HT1080 (cell line): ENCODE results near the gene CD48. TPM values are rescaled to one million over a fixed set of nuclear protein-coding genes. Genes with fewer than 3 reads are reported as not detected.
A peak's percentile ranks its signal among the peaks of the same experiment; 100 is the strongest.

Experiments
- DNase-seq: peaks from one replicate; pipeline ENCODE4 v3.0.0-alpha.2; 2015; ENCODE audit warnings: low read depth
- total RNA-seq: library from RNA; depleted of rRNA; stranded (reverse); fragments of >200 nt; shearing (Covaris generic); gene quantifications from 2 replicates; pipeline ENCODE4 v1.2.3, GENCODE V29; 2014

CD48 gene
- total RNA-seq, 1 experiment from 2014 or later, result not detected

DNA sequence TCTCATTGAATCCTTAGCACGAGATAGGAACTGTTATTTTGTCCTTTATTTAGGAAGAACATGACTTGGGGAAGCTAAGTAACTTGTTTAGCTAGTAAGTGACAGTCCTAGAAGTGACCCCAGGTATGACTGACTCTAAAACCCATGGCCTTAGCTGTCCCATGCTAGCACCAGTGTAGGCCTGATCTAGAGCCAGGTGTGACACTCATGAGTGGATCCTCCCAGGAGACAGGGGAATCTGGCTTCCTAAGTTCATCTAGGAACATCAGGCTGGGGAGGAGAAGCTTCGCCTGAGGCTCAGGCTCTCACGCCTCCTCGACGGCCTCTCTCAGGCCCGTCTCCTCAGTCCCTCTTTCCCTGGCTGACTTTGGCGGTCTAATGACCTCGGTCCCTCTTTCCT lies 31.2 kb downstream of the CD48 start:
- no peak for DNase-seq

DNA sequence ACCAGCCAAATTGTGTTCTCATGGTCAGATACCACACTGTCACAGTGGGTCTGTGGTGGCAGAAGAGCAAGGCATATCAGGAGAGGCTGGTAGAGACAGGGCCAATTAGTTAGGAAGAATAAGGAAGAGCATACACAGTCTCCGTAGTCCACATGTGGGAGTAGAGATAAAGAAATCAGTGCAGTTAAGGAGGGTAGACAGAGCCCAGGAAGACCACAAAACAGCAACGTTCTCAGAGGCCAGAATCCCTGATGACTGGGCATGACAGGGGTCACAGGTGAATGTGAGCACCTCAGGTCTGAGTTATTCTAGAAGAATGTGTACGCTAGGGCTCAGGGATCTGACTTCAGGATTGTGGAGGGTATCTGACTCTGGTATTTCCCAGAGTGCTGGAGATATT lies 31.7 kb downstream of the CD48 start:
- DNase-seq, result no peak

DNA sequence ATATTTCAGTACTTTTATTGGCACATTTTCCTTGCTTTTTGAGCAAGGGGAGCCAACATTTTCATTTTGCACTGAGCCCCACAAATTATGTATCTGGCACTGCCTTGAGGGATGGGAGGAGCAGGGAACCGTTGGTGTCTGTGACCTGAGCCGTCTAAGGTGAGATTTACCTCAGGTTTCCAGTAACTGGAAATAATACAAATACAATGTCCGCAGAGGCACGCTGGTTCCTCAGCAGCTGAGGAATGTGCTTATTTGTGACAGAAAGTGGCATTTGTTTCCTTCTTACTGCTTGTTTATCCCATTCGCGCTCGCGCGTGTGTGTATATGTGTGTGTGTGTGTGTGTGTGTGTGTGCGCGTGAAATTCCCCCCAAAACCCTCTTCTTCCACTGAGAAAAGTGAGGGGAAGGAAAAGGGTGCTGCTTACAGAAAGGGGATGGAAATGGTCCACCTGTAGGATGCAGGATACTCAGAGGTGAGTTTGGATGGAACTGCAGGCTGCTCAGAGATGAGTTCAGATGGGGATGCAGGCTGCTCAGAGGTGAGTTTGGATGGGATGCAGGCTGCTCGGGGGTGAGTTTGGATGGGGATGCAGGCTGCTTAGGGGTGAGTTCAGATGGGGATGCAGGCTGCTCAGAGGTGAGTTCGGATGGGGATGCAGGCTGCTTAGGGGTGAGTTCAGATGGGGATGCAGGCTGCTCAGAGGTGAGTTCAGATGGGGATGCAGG lies 34.6 kb downstream of the CD48 start:
- no peak for DNase-seq

DNA sequence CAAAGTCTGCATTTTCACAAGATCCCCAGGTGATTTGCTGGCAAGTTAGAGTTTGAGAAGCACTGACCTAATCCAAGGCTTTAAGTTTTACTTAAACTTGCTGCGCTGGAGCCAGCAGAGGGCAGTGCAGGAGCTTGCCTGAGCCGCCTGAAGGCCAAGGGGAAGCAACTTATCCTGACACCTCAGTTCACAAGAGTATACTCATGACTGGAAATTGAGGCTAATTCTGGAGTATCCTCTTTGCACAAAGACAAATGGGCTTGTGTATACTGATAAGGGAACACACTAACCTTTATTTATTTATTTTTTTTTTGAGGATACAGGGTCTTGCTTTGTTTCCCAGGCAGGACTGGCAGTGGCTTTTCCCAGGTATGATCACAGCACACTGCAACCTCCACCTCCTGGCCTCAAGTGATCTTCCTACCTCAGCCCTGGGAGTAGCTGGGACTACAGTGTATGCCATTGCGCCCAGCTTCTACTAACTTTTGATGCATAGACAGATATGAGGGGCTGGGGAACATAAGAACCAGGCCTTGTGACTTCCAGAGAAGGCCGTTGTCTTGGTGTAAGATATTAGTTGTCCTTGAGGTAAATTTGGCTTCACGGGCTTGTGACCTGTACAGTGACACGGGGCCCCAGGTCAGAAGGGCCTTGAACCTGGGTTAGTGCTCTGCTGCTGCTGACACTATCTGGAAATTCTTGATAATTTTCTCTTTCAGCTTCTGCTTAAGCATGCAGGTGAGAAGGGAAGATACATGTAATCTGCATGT lies 35.8 kb downstream of the CD48 start:
- DNase-seq, result peak; percentile 50

DNA sequence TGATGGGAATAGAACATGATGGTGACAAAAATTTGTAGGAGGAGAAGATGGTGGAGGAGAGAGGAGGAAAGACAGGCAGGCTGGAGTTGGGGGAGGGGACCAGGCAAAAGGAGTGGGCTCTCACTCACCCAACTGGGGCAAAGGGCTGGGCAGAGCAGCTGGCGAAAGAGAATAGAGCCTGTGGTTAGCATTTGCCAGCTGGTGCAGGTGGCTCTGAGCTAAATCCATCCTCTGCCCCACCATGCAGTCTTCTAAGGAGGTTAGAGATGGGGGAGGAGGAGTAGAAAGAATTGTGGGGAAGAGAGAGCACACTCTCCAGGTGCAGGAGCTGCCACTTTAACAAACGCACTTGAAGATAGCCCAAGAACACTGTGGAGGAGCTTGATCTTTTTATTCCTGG lies 37.2 kb downstream of the CD48 start:
- no peak for DNase-seq

DNA sequence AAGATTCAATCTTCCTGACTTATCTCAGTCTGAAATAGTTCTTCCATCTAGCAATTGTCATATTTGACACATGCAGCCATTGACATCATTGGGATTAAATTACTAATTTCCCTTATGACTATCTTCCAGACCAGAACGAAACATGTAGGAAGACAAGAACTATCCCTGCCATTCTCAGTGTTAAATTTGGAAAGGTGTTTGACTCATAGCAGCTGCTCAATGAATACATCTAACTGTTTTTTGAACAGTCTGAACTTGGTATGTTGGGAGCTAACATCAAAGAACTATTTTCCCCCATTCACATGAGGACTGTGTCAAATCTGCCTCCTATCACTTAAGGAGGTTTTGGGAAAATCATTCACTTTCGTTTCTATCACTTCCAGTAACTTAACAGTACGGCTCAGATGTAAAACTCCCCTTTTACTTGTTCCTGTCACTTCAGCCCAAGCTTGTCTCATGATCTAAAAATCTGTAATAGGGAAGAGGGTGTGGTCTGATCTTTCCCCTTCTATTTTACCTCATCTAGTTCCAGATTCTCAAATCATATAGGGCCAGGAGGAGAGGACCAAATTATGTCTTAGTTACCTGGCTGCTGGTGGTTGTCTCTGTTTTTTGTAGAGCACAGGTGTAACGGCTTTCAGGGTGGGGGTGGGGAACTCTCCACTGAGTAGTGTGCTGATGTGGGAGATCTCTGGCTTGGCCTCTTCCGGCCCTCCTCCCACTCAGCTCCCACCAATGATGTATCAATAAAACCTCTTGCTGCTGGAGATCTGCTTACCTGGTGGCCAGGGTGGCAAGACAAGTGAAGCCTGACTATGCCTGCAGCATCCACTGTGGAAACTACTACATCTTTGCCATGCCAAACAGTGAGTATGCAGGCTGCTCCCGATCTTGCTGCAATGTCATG lies 38.6 kb downstream of the CD48 start:
- no peak for DNase-seq

DNA sequence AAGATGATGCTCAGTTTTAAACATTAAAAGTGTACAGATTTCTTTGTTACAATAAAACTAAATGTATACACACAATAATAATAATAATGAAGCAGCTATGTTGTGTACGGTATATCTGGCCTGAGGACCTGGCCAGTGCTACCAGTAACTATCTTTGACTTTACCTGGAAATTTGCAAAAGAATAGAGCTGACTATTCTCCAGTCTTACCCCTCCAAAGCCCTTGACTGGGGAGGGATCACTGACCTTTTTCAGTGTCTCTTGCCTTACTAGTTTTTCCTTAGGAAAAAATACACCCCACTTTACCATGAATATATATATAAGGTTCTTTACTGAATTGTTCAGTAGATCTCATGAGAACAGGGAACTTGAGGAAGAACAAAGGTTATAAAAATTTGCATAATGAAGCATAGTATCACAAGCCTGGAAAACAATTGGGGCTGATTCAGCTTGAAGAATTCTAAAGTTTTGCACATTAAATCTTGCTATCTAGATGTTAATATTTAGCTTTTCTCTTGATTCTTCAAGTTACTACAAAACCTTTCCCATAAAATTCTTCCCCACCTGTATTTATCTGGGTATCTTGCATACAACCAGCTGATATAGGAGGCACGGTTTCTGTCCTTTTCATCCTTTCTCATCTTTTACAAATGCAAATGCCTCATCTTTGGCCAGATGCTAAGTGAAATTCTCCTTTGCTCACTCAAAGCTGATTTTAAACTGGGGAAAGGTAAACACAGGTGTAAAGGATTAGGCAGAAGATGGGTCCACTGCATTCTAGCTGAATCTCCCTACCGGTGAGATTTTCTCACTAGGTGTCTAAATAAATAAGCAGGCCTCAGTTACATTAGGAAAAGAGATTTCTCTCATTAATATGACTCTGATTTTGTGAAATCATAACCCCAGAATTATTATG lies 39.8 kb downstream of the CD48 start:
- no peak for DNase-seq

DNA sequence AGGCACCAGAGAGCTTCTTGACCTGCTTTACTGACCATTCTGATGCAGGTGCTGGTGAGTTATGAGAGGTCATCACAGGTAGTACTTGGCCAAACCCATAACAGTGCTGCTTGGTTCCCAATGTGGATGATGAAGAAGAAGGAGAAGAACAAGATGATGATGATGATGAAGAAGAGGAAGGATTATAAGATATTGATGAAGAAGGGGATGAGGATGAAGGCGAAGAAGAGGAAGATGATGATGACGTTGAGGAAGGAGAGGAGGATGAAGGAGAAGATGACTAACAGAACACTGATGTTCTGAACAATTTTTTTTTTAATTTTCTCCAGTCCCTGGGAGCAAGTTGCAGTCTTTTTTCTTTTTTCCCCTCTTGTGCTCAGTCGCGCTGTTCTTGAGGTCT lies 40.9 kb downstream of the CD48 start:
- no peak for DNase-seq

DNA sequence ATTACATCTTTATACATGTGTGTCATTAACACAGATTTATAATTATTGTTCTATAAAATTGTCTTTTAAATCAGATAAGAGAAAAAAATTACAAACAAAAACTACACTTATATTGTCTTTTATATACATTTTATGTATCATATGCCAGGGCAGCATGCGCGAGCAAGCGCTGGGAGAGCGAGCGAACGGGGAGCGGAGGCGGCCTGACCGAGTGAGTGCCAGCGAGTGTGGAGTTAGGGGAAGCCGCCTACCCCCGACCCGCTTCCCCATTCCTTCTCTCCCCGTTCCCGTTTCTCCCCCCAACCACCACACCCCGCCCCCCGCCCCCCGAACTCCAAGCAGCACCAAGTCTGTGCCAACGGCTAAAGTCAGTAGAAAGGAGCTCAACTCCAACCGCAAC lies 41.8 kb downstream of the CD48 start:
- no peak for DNase-seq

DNA sequence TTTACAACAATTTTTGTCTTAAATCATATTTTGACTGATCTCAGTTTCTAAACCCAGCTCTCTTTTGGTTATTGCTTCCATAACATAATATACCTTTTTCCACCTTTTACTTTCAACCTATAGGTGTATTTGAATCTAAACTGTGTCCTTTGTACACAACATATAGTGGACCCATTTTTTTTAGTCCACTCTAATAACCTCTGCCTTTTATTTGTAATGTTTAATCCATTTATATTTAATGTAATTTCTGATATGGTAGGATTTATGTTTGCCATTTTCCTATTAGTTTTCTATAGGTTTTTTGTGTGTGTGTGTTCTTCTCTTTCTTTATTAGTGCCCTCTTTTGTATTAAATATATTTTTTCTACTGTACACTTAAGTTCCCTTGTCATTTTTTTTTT lies 42.3 kb downstream of the CD48 start:
- DNase-seq, result no peak

DNA sequence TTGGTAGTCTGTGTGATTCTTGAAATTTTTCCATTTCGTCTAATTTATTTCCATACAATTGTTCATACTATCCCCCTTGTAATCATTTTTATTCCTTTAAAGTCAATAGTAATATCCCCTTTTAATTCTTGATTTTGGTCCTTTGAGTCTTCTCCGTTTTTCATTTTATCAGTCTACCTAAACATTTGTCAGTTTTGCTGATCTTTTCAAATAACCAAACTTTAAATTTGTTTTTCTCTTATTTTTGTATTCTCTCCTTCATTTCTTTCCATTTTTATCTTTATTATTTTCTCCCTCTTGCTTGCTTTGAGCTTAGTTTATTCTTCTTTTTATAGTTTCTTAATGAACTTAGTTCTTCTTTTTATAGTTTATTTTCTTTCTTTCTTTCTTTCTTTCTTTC lies 43.7 kb downstream of the CD48 start:
- DNase-seq, result no peak

DNA sequence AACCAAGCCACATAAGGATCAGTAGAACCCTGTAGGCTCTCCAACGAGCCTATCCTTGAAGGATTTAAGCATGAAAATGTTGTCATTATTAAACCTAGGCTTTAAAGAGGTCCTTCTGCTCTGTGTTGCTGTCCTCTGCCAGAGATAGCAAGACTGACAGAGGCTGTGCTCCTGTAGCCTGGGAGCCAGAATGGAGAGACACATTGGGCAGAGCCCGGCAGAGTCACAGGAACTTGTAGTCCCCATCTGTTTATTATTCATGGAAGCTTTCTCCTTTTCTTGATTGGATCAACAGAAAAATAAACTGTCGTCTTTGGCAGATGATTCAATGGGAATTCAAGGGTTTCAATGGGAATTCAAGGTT lies 45.6 kb downstream of the CD48 start:
- no peak for DNase-seq

DNA sequence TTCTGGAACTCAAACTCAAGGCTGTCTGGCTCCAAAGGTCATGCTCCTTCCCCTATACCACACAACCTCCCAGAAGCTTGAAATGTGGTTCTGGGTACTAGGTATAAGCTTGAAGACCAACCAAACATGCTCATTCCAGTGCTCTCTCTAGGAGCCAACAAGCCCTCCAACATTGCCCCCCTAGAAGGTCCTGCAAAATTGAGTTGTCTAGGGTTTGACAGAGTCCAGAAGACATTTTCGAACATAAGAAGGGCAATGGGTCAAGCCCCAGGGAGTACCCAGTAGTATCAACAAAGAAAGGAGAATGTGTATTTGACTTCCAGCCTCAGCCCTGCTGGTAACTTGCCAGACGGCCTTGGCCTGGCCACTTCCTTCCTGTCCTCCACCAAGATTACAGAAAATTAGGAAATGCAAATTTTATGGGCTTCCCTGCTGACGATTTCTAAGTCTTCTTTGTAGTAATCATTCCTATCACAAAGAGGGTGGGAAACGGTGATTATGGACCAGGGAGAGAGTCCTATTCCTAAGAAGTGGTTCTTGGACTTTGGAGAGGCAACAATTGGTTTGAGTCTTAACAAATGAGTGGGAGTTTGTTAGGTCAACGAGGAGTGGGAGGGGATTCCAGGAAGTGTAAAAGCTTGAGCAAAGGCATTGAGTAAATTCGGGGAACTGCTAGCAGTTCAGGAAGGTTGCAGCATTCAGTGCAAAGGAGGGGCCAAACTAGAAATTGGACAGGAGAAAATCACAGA lies 46.1 kb downstream of the CD48 start:
- peak; percentile 9 for DNase-seq

DNA sequence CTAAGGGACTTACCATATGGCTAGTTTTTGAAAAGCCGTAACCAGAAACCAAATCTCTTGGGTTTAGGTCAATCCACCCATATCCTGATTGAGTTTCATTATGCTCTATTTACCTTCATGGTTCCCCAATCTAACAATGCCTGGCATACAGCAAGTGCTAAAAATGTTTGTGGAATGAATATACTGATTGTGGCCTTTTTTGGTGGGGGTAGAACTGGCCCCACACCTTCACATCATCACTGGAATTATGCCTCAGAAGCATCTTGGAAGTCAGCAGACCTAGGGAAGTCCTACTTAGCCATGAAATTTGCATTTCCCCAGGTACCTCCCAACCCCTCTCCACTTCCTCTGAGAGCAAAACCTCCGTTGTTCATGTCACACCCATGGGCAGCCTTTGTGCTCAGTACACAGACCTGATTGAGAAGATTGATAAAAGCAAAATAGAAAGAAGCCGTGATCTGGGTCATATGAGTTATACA lies 47.0 kb downstream of the CD48 start:
- no peak for DNase-seq

DNA sequence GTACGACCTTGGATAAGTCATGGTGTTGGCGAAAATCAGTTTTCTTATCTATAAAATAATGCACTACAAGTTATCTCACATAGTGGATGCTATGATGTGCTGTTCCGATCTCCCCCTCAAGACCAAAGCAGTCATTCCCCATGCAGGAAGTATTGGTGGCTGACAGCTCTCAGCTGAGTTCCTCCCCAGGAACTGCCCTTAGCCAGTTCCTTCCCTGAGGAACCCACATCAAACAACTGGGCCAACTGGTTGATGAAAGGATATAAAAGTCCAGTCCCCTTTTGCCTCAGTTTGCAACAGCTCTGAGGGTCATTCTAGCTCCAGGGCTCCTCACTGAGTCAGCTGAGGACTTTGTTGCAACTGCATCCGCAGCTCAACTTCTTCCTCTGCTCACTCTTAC lies 48.7 kb downstream of the CD48 start:
- no peak for DNase-seq

DNA sequence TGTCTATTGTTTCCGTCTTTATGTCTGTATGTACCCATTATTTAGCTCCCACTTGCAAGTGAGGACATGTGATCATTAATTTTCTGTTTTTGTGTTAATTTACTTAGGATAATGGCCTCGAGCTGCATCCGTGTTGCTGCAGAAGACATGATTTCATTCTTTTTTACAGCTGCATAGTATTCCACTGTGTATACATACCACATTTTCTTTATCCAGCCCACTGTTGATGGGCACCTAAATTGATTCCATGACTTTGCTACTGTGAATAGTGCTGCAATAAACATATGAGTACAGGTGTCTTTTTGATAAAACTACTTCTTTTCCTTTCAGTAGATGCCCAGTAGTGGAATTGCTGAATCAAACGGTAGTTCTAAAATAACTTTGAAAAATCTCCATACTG lies 52.1 kb downstream of the CD48 start:
- no peak for DNase-seq

DNA sequence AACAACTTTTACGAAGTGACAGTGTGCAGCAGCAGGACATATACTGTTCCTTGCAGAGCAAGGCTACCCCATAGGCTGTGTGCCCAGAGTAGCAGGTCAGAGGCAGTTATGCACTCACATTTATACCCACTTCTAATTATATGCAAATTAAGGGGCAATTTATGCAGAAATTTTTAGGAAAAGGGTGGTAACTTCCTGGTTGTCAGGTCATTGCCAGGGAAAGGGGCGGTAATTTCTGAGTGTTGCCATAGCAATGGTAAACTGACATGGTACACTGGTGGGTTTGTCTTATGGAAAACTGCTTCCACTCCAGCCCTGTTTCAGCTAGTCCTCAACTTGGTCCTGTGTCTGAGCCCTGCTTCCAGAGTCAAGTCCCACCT lies 52.8 kb downstream of the CD48 start:
- DNase-seq, result no peak

DNA sequence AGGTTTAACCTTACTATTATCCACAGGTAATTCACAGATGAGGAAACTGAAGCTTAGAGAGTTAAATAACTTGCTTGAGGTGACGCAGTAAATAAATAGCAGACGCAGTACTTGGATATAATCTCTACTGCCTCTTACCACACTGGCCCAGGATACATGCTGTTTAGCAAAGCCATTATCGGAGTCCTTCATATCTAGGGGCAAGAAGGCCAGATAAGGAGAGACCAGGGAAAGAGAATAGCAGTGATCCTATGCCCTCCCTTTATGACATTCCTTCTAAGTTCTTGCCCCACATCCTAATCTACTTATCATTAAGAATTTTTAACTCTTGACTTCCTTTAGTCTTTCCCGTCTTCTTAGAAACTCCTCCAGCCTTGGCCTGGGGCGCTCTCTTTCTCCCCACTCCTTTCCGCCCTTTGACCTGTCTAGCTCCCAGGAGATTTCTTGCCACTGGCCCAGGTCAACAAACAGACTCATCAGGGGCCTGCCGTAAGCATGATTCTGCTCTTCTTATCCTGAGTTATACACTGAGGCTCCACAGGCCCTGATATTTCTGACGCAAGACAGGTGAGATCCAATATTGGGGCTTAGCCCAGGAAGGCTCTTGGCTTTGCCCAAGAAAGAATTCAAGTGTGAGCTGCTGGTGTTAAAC lies 53.3 kb downstream of the CD48 start:
- DNase-seq, result no peak

DNA sequence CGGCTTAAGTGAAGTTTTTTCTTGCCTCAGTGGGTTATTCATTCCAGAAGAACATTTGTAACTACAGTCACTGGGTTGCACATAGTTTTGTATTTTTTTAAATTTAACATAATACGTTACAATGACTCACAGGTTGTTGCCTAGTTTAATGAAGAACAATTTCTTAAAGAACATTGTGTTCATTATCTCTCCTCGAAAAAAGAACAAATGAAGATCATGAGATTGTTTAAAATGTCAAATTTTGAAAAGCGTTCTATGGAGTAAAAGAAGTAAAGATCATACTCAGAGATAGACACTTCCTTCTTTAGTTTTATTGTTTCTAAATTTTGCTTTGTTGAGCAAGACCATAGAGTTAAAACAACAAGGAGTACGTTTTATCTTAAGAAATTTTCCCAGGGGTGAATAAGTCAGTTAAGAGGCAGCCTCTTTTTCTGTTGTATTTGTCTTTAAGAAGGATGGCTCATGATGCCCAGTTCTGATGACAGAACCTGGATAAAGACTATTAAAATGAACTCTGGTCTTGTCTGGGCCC lies 54.3 kb downstream of the CD48 start:
- no peak for DNase-seq
